Upper lobe of left lung (tissue), 6 donors: ENCODE measurements around the gene PTPRN. TPM values are rescaled to one million over a fixed set of nuclear protein-coding genes. Genes with fewer than 3 reads are reported as not detected.

ENCODE experiments used
- ATAC-seq, 2 donors: fragments of 200-7000 bp; cut with Tn5 transposase; one replicate each; pipeline ENCODE4 v1.9.1; 2022; ENCODE audit warnings: mild to moderate bottlenecking in 2 of 2, moderate library complexity in 2 of 2; ENCODE audit not compliant: low FRiP score in 2 of 2
- DNase-seq, 2 donors: peaks; one replicate each; pipeline ENCODE4 v3.0.0-alpha.2; 2019 to 2020
- H3K27ac ChIP-seq, 4 donors: fragments of 200-600 bp; sonication (generic); one replicate each; pipeline ENCODE4 v1.5.1; 2016 to 2019
- H3K27me3 ChIP-seq, 4 donors: fragments of 200-600 bp; sonication (generic); one replicate each; pipeline ENCODE4 v1.5.1; 2017 to 2019
- H3K36me3 ChIP-seq, 4 donors: fragments of 200-600 bp; sonication (generic); one replicate each; pipeline ENCODE4 v1.5.1; 2016 to 2019
- H3K4me1 ChIP-seq, 4 donors: fragments of 200-600 bp; sonication (generic); one replicate each; pipeline ENCODE4 v1.5.1; 2018 to 2019
- H3K4me3 ChIP-seq, 4 donors: fragments of 200-600 bp; sonication (generic); one replicate each; pipeline ENCODE4 v1.5.1; 2017 to 2019; ENCODE audit warnings: mild to moderate bottlenecking in 2 of 4, moderate library complexity in 1 of 4
- H3K9me3 ChIP-seq, 4 donors: fragments of 200-600 bp; sonication (generic); one replicate each; pipeline ENCODE4 v1.5.1; 2018 to 2019
- EP300 ChIP-seq, 4 donors: sonication (generic); formaldehyde crosslinking; IDR thresholded peaks; one replicate each; pipeline ENCODE4 v1.5.1; 2017; ENCODE audit warnings: antibody characterized with exemption in 4 of 4, control low read depth in 2 of 4
- POLR2A ChIP-seq, 4 donors: fragments of 450-650 bp; IDR thresholded peaks; one replicate each; pipeline ENCODE4 v1.5.1; 2016 to 2017; ENCODE audit warnings: antibody characterized with exemption in 4 of 4, mild to moderate bottlenecking in 2 of 4
- POLR2AphosphoS5 ChIP-seq, 2 donors: sonication (generic); formaldehyde crosslinking; IDR thresholded peaks; one replicate each; pipeline ENCODE4 v1.5.1; 2017; ENCODE audit warnings: antibody characterized with exemption in 2 of 2
- WGBS, 2 donors: methylation state at CpG; one replicate each; pipeline ENCODE4 v1.1.5; 2017 to 2018; 5-methylcytosine and 5-hydroxymethylcytosine counted together
- total RNA-seq, 6 donors: library from RNA; depleted of rRNA in 4 of 6; stranded (reverse); fragments of >200 nt in 4 of 6; gene quantifications; one replicate each; pipeline versions ENCODE4 v1.1.0 to v1.2.1, GENCODE V29; 2016 to 2021
- TF ChIP-seq, protein P1 (sequence below), 6 experiments: fragments of 450-650 bp in 4 of 6; fragments of 200-600 bp in 2 of 6; sonication (generic) in 2 of 6; IDR thresholded peaks; one replicate each; pipeline ENCODE4 v1.5.1; 2016 to 2019; ENCODE audit warnings: antibody characterized with exemption in 6 of 6
- donor health status: DM: no; HTN: no; CAD: no; lungs with moderate emphysema.
- donor health status: DM: no; HTN: yes; CAD: no; lungs with severe emphysema.

Gene PTPRN
- total RNA-seq, 6 donors from 2014 or later, result 0.20 to 4.4 (median 0.68) TPM; not detected in 2

DNA sequence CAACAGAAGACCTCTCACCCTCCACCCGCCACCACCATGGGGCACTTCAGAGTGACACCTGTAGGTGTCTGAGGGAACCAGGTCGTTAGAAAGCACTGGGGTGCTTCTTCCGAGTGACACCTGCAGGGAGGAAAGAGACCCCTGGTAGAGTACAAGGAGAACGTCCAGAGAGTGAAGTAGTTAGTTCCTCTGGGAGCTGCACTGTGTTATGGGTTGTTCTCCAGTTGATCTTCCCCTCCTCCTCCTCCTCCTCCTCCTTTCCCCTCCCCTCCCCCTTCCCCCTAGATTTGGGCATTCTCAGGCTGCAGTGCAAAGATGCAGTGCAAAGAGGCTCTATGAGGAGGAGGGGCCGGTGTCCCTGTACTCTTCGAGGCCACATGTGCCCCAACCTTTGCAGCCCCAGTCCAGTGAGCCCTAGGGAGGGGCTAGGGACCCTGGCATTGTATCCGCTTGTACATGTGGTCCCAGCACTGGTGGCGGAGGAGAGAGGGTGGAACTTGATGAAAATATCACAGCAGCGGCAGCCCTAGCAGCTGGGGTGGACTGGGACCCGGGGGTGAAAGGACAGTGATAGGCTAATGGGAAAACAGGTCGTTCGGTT, 29.2 kb downstream of the PTPRN start:
- WGBS, 2 donors, result 41 to 53% methylated on average over 10 to 12 of the region's 12 CpGs
- Histone ChIP-seq H3K4me1 (peaks cover 22 to 29% (median 24%) of the 10 kb centered on the region in 4 donors), H3K27ac (peak overlapping the region; percentile 96 to 100 (median 98)), H3K4me3 (peak overlapping the region; percentile 60 to 78 (median 64)), H3K36me3 (peaks cover 17 to 47% (median 41%) of the 10 kb centered on the region in 4 donors), H3K9me3 (no peaks in the 10 kb centered on the region), H3K27me3 (no peaks in the 10 kb centered on the region)
- TF ChIP-seq, protein P1, sequence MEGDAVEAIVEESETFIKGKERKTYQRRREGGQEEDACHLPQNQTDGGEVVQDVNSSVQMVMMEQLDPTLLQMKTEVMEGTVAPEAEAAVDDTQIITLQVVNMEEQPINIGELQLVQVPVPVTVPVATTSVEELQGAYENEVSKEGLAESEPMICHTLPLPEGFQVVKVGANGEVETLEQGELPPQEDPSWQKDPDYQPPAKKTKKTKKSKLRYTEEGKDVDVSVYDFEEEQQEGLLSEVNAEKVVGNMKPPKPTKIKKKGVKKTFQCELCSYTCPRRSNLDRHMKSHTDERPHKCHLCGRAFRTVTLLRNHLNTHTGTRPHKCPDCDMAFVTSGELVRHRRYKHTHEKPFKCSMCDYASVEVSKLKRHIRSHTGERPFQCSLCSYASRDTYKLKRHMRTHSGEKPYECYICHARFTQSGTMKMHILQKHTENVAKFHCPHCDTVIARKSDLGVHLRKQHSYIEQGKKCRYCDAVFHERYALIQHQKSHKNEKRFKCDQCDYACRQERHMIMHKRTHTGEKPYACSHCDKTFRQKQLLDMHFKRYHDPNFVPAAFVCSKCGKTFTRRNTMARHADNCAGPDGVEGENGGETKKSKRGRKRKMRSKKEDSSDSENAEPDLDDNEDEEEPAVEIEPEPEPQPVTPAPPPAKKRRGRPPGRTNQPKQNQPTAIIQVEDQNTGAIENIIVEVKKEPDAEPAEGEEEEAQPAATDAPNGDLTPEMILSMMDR (IDR thresholded peaks at IDR 0.05), result no peak
- TF ChIP-seq POLR2AphosphoS5 (IDR thresholded peaks at IDR 0.05) (no peak), POLR2A (IDR thresholded peaks at IDR 0.05) (no peak), EP300 (IDR thresholded peaks at IDR 0.05) (no peak)
- DNase-seq (no peak), ATAC-seq (no peak)

DNA sequence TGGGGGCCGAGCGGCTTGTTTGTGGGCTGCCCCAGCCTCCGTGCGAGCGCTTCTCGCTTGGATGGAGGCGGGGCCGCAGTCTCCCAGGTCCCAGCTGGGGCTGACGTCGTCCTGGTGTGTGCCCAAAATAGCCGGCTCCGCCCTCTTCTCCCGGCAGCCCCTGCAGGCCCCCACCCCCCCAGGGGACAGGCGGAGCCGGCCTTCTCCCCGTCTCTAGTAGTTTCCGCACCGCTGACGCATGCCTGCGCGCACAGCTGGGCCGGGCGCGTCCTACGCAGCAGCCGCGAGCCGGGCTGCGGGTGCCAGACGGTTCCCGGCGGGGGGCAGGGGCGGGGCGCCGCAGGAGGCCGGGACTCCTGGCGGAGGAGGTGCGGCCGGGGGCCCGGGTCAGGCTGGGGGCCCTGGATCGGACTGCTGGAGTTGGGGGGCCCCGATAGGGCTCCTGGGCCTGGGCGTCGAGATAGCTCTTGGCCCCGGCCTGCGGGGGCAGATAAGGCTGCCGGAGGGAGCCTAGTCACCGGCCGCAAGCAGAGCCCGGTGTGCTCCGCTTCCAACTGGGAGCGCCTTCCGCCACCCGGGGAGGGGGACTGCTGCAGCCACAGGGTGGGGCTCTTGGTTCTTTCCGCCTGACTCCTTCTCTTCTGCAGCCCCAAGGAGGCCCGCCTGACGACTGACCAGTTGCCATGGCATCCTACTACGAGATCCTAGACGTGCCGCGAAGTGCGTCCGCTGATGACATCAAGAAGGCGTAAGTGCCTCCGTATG, 29.9 kb downstream of the PTPRN start, which contains the start of gene DNAJB2:
DNAJB2 (plus strand) TSS at position 216 of the 765 bp plus-strand sequence; CDS start at position 684, 468 bp downstream.
- H3K36me3 ChIP-seq, result peaks cover 12 to 40% (median 34%) of the 10 kb centered on the region in 4 donors
- H3K4me3 ChIP-seq, result peak within 1 kb of the TSS; percentile 60 to 78 (median 64)
- TF ChIP-seq, protein P1 (IDR thresholded peaks at IDR 0.05), result peak in 1 of 6 experiments; percentile 34
- TF ChIP-seq POLR2AphosphoS5 (IDR thresholded peaks at IDR 0.05) (peak; percentile 88 to 96), EP300 (IDR thresholded peaks at IDR 0.05) (peak in 1 of 4 donors; percentile 71), POLR2A (IDR thresholded peaks at IDR 0.05) (peak; percentile 71 to 96 (median 92))
- WGBS, 2 donors, result 1 to 2% methylated on average over 20 to 30 of the region's 65 CpGs
- H3K27ac ChIP-seq, result peak within 1 kb of the TSS; percentile 96 to 100 (median 98)
- H3K9me3 ChIP-seq, result no peaks in the 10 kb centered on the region
- DNase-seq, result peak; percentile 98 to 99
- peaks cover 22 to 29% (median 24%) of the 10 kb centered on the region in 4 donors for H3K4me1 ChIP-seq
- peak; percentile 97 to 98 for ATAC-seq
- H3K27me3 ChIP-seq, result no peaks in the 10 kb centered on the region

GRCh38 chr2:219278655-219279150, 30.5 kb downstream of the PTPRN start:
- TF ChIP-seq EP300 (IDR thresholded peaks at IDR 0.05) (no peak), POLR2A (IDR thresholded peaks at IDR 0.05) (no peak), POLR2AphosphoS5 (IDR thresholded peaks at IDR 0.05) (no peak)
- TF ChIP-seq, protein P1 (IDR thresholded peaks at IDR 0.05), result no peak
- DNase-seq (no peak), ATAC-seq (no peak)
- WGBS, 2 donors, result 11 to 19% methylated on average over 9 of the region's 9 CpGs
- H3K4me1 ChIP-seq, result peaks cover 22 to 29% (median 24%) of the 10 kb centered on the region in 4 donors
- H3K27me3 ChIP-seq, result no peaks in the 10 kb centered on the region
- H3K36me3 ChIP-seq, result peaks cover 10 to 34% (median 28%) of the 10 kb centered on the region in 4 donors
- H3K27ac ChIP-seq, result peak overlapping the region; percentile 96 to 100 (median 98)
- peak overlapping the region in 3 of 4 donors; percentile 62 to 78 (median 65) for H3K4me3 ChIP-seq
- H3K9me3 ChIP-seq, result no peaks in the 10 kb centered on the region

- no peak for TF ChIP-seq POLR2AphosphoS5 (IDR thresholded peaks at IDR 0.05)
- TF ChIP-seq, protein P1 (IDR thresholded peaks at IDR 0.05), result peak; percentile 94 to 98 (median 95)
- DNase-seq, result peak; percentile 85 to 89
- H3K36me3 ChIP-seq, result peaks cover 8 to 26% (median 21%) of the 10 kb centered on the region in 4 donors
- peak overlapping the region in 2 of 4 donors; percentile 14 to 18 for H3K4me3 ChIP-seq
- peak; percentile 70 to 82 for ATAC-seq
- 28 to 35% methylated on average over 18 to 25 of the region's 25 CpGs for WGBS, 2 donors
- peaks cover 22 to 29% (median 24%) of the 10 kb centered on the region in 4 donors for H3K4me1 ChIP-seq
- no peaks in the 10 kb centered on the region for H3K27me3 ChIP-seq
- H3K9me3 ChIP-seq, result no peaks in the 10 kb centered on the region
- peak overlapping the region; percentile 96 to 100 (median 98) for H3K27ac ChIP-seq
Observed at GRCh38 chr2:219277703-219278654, 31.2 kb downstream of the PTPRN start.
